Coronary artery (tissue), 2 donors: Measurements from ENCODE around the gene GPI.

Source experiments
- DNase-seq: peaks from one replicate; pipeline ENCODE4 v3.0.0-alpha.2; 2017; ENCODE audit warnings: low spot score
- H3K27ac ChIP-seq, 2 donors: fragments of 200-600 bp; sonication (generic); one replicate each; pipeline ENCODE4 v1.5.1; 2016 to 2019
- H3K4me3 ChIP-seq: fragments of 200-600 bp; sonication (generic); 2 replicates; pipeline ENCODE4 v1.5.1; 2016; ENCODE audit warnings: mild to moderate bottlenecking, moderate library complexity
- TF ChIP-seq, protein P1 (sequence below): fragments of 200-600 bp; sonication (generic); IDR thresholded peaks from one replicate; pipeline ENCODE4 v1.5.1; 2019; ENCODE audit warnings: antibody characterized with exemption

Gene GPI

DNA sequence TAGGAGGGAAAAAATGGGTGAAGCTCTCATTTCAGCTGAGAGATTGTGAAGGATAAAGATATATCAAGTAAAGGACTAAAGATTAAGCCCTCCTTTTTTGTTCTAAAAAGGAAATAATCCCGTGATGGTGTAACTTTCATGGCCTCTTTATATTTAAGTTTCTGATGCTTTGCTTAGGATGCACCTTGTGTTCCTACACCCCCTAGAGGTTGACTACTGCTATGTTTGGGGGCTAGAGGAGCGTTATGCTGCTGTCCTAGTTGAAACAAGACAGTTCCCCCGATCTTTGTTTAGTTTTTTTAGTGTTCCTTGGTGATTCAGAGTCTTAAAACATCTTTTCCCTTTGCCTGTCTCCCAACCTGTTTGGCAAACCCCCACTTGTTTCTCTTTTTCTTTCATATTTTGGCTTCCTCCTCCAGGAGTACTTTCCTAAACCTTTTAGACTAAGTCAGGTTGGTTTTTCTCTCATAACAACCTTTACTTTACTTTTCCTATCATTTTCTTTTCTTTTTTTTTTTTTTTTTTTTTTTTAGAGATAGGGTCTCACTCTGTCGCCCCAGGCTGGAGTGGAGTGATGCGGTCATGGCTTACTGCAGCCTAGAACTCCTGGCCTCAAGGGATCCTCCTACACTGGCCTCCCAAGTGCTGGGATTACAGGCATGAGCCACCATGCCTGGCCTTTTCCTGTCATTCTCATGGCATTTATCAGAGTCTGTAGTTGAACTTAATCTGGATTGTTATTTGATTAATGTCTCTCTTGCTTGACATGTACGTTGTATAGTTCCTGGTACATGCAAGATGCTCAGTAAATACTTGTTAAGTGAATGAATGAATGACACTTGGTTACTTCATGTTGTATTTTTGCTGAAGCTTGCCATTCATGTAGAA lies 66.0 kb downstream of the GPI start:
- no peak for DNase-seq
- peak overlapping the region; percentile 86 for H3K4me3 ChIP-seq
- TF ChIP-seq, protein P1, sequence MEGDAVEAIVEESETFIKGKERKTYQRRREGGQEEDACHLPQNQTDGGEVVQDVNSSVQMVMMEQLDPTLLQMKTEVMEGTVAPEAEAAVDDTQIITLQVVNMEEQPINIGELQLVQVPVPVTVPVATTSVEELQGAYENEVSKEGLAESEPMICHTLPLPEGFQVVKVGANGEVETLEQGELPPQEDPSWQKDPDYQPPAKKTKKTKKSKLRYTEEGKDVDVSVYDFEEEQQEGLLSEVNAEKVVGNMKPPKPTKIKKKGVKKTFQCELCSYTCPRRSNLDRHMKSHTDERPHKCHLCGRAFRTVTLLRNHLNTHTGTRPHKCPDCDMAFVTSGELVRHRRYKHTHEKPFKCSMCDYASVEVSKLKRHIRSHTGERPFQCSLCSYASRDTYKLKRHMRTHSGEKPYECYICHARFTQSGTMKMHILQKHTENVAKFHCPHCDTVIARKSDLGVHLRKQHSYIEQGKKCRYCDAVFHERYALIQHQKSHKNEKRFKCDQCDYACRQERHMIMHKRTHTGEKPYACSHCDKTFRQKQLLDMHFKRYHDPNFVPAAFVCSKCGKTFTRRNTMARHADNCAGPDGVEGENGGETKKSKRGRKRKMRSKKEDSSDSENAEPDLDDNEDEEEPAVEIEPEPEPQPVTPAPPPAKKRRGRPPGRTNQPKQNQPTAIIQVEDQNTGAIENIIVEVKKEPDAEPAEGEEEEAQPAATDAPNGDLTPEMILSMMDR: peak; percentile 32
- peak overlapping the region; percentile 88 to 94 for H3K27ac ChIP-seq

DNA sequence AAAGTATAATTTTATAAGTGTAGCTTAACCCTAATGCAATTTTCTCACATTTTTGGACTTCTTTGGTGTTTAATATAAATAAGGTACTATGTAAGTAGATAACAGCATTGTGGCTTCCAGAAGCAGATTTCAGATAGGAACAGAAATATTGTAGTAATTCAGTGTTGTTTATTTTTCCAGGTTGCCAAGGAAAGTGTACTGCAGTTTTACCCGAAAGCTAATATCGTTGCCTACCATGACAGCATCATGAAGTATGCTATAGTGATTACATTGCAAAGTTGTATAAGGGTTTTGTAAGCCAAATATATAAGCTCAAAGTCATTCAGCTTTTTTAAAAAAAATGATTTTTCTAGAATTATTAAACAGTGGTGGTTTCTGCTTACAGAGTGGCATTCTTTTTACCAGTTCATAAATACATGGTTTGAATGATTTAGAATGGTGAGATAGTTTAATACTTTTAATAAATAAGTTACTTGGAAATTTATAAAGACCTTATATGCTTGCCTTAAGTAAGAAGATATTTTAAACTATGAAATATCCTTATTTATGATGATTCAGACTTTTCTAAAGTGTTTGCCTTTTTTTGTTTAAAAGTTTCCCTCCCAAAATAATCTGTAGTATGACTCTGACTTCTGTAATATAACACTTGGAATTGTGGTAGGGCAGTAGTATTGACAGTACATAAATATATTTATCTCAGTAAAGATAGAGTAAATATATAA lies 66.8 kb downstream of the GPI start:
- no peak for DNase-seq
- TF ChIP-seq, protein P1: no peak
- Histone ChIP-seq H3K27ac (peak overlapping the region; percentile 88 to 94), H3K4me3 (peak overlapping the region; percentile 36)

DNA sequence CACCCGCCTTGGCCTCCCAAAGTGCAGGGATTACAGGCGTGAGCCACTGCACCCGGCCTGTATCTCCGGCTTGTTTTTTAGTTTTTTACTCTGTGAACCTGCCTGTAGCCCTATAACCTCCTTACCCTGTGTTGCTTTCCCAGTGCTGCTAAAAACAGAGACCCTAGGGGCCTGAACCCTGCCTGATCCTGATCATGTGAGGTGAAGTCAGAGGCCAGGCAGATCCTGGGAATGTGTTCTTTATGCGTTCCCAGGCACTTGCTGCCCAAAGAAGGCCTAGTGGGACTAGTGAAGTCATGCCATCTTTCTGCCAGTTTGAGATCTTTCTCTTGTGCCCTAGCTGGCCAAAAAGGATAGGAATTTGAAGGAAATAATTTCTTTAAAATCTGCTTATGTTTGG lies 67.8 kb downstream of the GPI start:
- H3K27ac ChIP-seq: peak overlapping the region; percentile 88 to 94
- DNase-seq: peak; percentile 91
- TF ChIP-seq, protein P1: no peak
- H3K4me3 ChIP-seq: peak overlapping the region; percentile 31

DNA sequence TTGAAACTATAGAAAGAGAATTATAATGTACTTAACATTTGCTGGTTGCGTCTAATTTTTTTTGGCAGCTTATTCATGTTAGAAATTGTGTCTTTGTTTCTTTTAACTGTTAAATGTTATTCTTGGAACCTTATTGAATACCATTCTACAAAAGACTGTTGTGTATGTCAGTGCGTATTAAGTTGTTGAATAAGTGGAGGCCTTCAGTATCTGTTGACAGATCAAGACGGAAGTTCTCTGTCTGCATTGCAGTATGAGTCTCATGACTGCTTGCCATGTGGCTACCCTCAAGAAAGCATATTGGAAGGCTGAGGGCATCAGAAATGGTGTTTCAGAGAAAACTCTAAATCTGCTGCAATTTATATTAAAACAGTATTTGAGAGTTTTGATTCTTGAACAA lies 71.7 kb downstream of the GPI start:
- TF ChIP-seq, protein P1: no peak
- DNase-seq: no peak
- Histone ChIP-seq H3K4me3 (no peak overlapping the region), H3K27ac (peak overlapping the region; percentile 77 to 88)

DNA sequence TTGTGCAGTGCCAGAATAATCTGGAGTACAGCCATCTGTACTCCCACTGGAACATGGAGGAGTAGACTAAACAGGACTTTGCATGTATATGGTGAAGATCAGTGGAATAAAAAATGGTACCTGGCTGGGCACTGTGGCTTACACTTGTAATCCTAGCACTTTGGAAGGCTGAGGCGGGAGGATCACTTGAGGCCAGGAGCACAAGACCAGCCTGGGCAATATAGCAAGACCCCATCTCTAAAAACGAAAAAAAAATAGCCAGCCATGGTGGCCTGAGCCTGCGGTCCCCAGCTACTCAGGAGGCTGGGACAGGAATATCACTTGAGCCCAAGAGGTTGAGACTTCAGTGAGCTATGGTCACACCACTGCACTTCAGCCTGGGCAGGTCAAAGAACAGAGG lies 83.2 kb downstream of the GPI start:
- no peak for DNase-seq
- Histone ChIP-seq H3K27ac (peak overlapping the region; percentile 7 to 24), H3K4me3 (no peak overlapping the region)
- TF ChIP-seq, protein P1: no peak
